Suprapubic skin (tissue), 4 donors: ENCODE data around the gene HADH.

Source experiments
- CTCF ChIP-seq, 2 donors: fragments of 200-600 bp in 1 of 2; fragments of 450-650 bp in 1 of 2; sonication (generic) in 1 of 2; IDR thresholded peaks; one replicate each; pipeline ENCODE4 v1.5.1; 2016 to 2019; ENCODE audit warnings: antibody characterized with exemption in 2 of 2, mild to moderate bottlenecking in 1 of 2, moderate library complexity in 1 of 2
- POLR2A ChIP-seq, 2 donors: fragments of 450-650 bp; IDR thresholded peaks; one replicate each; pipeline ENCODE4 v1.6.1; 2017; ENCODE audit warnings: antibody characterized with exemption in 2 of 2, mild to moderate bottlenecking in 2 of 2, moderate library complexity in 2 of 2
- POLR2AphosphoS5 ChIP-seq, 3 donors: sonication (generic); formaldehyde crosslinking; IDR thresholded peaks; one replicate each; pipeline ENCODE4 v1.6.1; 2017; ENCODE audit warnings: antibody characterized with exemption in 3 of 3

- TF ChIP-seq POLR2AphosphoS5 (IDR thresholded peaks at IDR 0.05) (no peak), CTCF (IDR thresholded peaks at IDR 0.05) (no peak), POLR2A (IDR thresholded peaks at IDR 0.05) (no peak)
Observed at GRCh38 chr4:108033348-108033747, 43.7 kb downstream of the HADH start.
